Kidney capillary endothelial cell (primary cell): ENCODE results near the gene RPL18.
"Not testable (repeated sequence)": the region's sequence is repeated elsewhere in the genome, so short reads cannot be mapped to it uniquely, and the experiment has no call there.

Experiments used
- DNase-seq: peaks from one replicate; pipeline ENCODE4 v3.0.0-alpha.2; 2018; ENCODE audit warnings: low spot score

RPL18 gene

GRCh38 chr19:48644355-48644754 lies 25.4 kb upstream of the RPL18 start:
- no peak for DNase-seq

- DNase-seq = no peak
Measured at GRCh38 chr19:48642862-48643261, 23.9 kb upstream of the RPL18 start.

- DNase-seq = no peak
Measured at GRCh38 chr19:48641850-48642249, 22.9 kb upstream of the RPL18 start.

- DNase-seq = no peak
Measured at GRCh38 chr19:48639483-48640375, 20.8 kb upstream of the RPL18 start.

- no peak for DNase-seq
Measured at GRCh38 chr19:48638831-48639381, 19.9 kb upstream of the RPL18 start.

GRCh38 chr19:48637948-48638830 lies 19.2 kb upstream of the RPL18 start:
- peak; percentile 39 for DNase-seq

- peak; percentile 56 for DNase-seq
Measured at GRCh38 chr19:48637449-48637947, 18.5 kb upstream of the RPL18 start.

GRCh38 chr19:48636859-48637448 lies 18.0 kb upstream of the RPL18 start, which contains the start of gene DBP:
DBP (minus strand) TSS chr19:48637379; CDS start chr19:48636994, 385 bp downstream.
- no peak for DNase-seq

GRCh38 chr19:48635966-48636858 lies 17.2 kb upstream of the RPL18 start:
- no peak for DNase-seq

GRCh38 chr19:48635263-48635965 lies 16.4 kb upstream of the RPL18 start:
- no peak for DNase-seq

- peak; percentile 49 for DNase-seq
Measured at GRCh38 chr19:48634424-48635262, 15.7 kb upstream of the RPL18 start.

- no peak for DNase-seq
Measured at GRCh38 chr19:48634036-48634342, 15.0 kb upstream of the RPL18 start.

- no peak for DNase-seq
Measured at GRCh38 chr19:48633148-48634035, 14.4 kb upstream of the RPL18 start.

GRCh38 chr19:48632692-48633147 lies 13.7 kb upstream of the RPL18 start:
- no peak for DNase-seq

GRCh38 chr19:48632286-48632685 lies 13.3 kb upstream of the RPL18 start:
- not testable (repeated sequence) for DNase-seq

GRCh38 chr19:48631225-48631624 lies 12.2 kb upstream of the RPL18 start:
- DNase-seq = no peak

- DNase-seq = peak; percentile 45
Measured at GRCh38 chr19:48630296-48631063, 11.5 kb upstream of the RPL18 start.
